A673 (cell line): ENCODE data around the gene ZNF441.

Experiments used
- CTCF ChIP-seq: fragments of 300-800, 200-600 bp; sonication (generic); conservative IDR thresholded peaks from 2 replicates; pipeline ENCODE4 v1.5.1; 2017; ENCODE audit warnings: low read depth, mild to moderate bottlenecking, antibody characterized with exemption, low read length, moderate library complexity, mixed read lengths
- EZH2 ChIP-seq: fragments of 200-600 bp; sonication (generic); IDR thresholded peaks from 2 replicates; pipeline ENCODE4 v1.6.1; 2017; ENCODE audit warnings: borderline replicate concordance, low read depth, mild to moderate bottlenecking, mixed read lengths, antibody characterized with exemption, low read length; ENCODE audit not compliant: poor library complexity, severe bottlenecking

GRCh38 chr19:11767633-11768133 lies 883 bp downstream of the ZNF441 start:
- no peak for TF ChIP-seq CTCF
- TF ChIP-seq EZH2: no peak
